Small intestine (tissue), 7 donors: ENCODE measurements around the gene SCN8A. TPM values are rescaled to one million over a fixed set of nuclear protein-coding genes. Genes with fewer than 3 reads are reported as not detected.

Experiments
- DNase-seq, 2 donors: peaks; one replicate each; pipeline versions ENCODE4 v3.0.0 to v3.0.0-alpha.2; 2013
- FAIRE-seq: peaks from 2 replicates; lab custom pipeline; 2012; peaks lifted over from hg19 to GRCh38; lab: Jason Lieb, UNC
- H3K27ac ChIP-seq, 3 donors: one replicate each; pipeline ENCODE4 v1.5.1; 2013; ENCODE audit warnings: low read length in 2 of 3, mild to moderate bottlenecking in 2 of 3, control low read depth in 1 of 3, inconsistent platforms in 1 of 3, low read depth in 1 of 3, moderate library complexity in 1 of 3
- H3K27me3 ChIP-seq, 3 donors: one replicate each; pipeline ENCODE4 v1.6.1; 2013; ENCODE audit warnings: low read length in 3 of 3, inconsistent platforms in 1 of 3; ENCODE audit not compliant: control insufficient read depth in 3 of 3, insufficient read depth in 3 of 3
- H3K36me3 ChIP-seq, 3 donors: one replicate each; pipeline ENCODE4 v1.6.1; 2013; ENCODE audit warnings: low read length in 3 of 3, inconsistent platforms in 1 of 3, low read depth in 1 of 3, mild to moderate bottlenecking in 1 of 3, moderate library complexity in 1 of 3; ENCODE audit not compliant: control insufficient read depth in 3 of 3, insufficient read depth in 2 of 3
- H3K4me1 ChIP-seq, 3 donors: one replicate each; pipeline ENCODE4 v1.6.1; 2013; ENCODE audit warnings: low read length in 2 of 3, inconsistent platforms in 1 of 3, low read depth in 1 of 3, mild to moderate bottlenecking in 1 of 3, moderate library complexity in 1 of 3; ENCODE audit not compliant: control insufficient read depth in 3 of 3, insufficient read depth in 2 of 3
- H3K4me3 ChIP-seq, 3 donors: one replicate each; pipeline ENCODE4 v1.5.1; 2013; ENCODE audit warnings: low read length in 3 of 3, control low read depth in 1 of 3, inconsistent platforms in 1 of 3, low read depth in 1 of 3, mild to moderate bottlenecking in 1 of 3, moderate library complexity in 1 of 3
- H3K9me3 ChIP-seq, 2 donors: one replicate each; pipeline ENCODE4 v1.6.1; 2013; ENCODE audit warnings: low read depth in 1 of 2, low read length in 1 of 2; ENCODE audit not compliant: control insufficient read depth in 2 of 2, insufficient read depth in 1 of 2
- WGBS, 3 donors: extraction: QIAGEN DNeasy Blood & Tissue Kit; methylation state at CpG; one replicate each; pipeline ENCODE4 v1.1.7; 2013; 5-methylcytosine and 5-hydroxymethylcytosine counted together
- polyA plus RNA-seq, 4 donors: library from polyadenylated mRNA; stranded (reverse) in 3 of 4; unstranded in 1 of 4; fragments of 200-250 nt in 3 of 4; fragments of 120-200 nt in 1 of 4; gene quantifications; one replicate each; pipeline versions ENCODE4 v1.2.1 to v1.2.3, GENCODE V29; 2013
- donor health status: healthy with polysubstance abuse.
- donor health status: control.
- donor health status: control.
- donor health status: Bipolar disorder and iron deficiency.
- donor health status: healthy.

SCN8A gene
- polyA plus RNA-seq, 4 donors, result 0.19 to 1.2 TPM; not detected in 2

GRCh38 chr12:51834411-51834810 is 243.4 kb downstream of the SCN8A start:
- Histone ChIP-seq H3K36me3 (no peaks in the 10 kb centered on the region), H3K4me1 (no peaks in the 10 kb centered on the region), H3K9me3 (no peaks in the 10 kb centered on the region), H3K4me3 (no peak overlapping the region), H3K27ac (no peak overlapping the region), H3K27me3 (peaks cover 0 to 13% (median 0%) of the 10 kb centered on the region in 3 donors)
- DNase-seq, result no peak
- FAIRE-seq, result no peak
- WGBS, 3 donors, result 79 to 91% (median 82%) methylated on average over 11 of the region's 11 CpGs

GRCh38 chr12:51836041-51836826 is 245.2 kb downstream of the SCN8A start:
- Histone ChIP-seq H3K9me3 (no peaks in the 10 kb centered on the region), H3K36me3 (no peaks in the 10 kb centered on the region), H3K27me3 (peaks cover 0 to 13% (median 3%) of the 10 kb centered on the region in 3 donors), H3K27ac (no peak overlapping the region), H3K4me3 (no peak overlapping the region), H3K4me1 (no peaks in the 10 kb centered on the region)
- DNase-seq (no peak), FAIRE-seq (no peak)
- 35 to 56% (median 47%) methylated on average over 10 to 13 of the region's 13 CpGs for WGBS, 3 donors

- H3K9me3 ChIP-seq, result no peaks in the 10 kb centered on the region
- WGBS, 3 donors, result 69 to 74% (median 72%) methylated on average over 6 of the region's 6 CpGs
- peaks cover 0 to 17% (median 3%) of the 10 kb centered on the region in 3 donors for H3K27me3 ChIP-seq
- no peaks in the 10 kb centered on the region for H3K4me1 ChIP-seq
- no peak overlapping the region for H3K4me3 ChIP-seq
- H3K36me3 ChIP-seq, result no peaks in the 10 kb centered on the region
- FAIRE-seq (no peak), DNase-seq (no peak)
- no peak overlapping the region for H3K27ac ChIP-seq
Observed at GRCh38 chr12:51836827-51837173, 245.8 kb downstream of the SCN8A start.

- Histone ChIP-seq H3K27me3 (peaks cover 0 to 22% (median 3%) of the 10 kb centered on the region in 3 donors), H3K9me3 (no peaks in the 10 kb centered on the region), H3K4me1 (no peaks in the 10 kb centered on the region), H3K36me3 (no peaks in the 10 kb centered on the region), H3K4me3 (no peak overlapping the region), H3K27ac (no peak overlapping the region)
- WGBS, 3 donors, result 61 to 76% (median 67%) methylated on average over 7 of the region's 7 CpGs
- FAIRE-seq (no peak), DNase-seq (no peak)
Observed at GRCh38 chr12:51837286-51837685, 246.3 kb downstream of the SCN8A start.

- H3K27ac ChIP-seq, result no peak overlapping the region
- no peaks in the 10 kb centered on the region for H3K9me3 ChIP-seq
- H3K36me3 ChIP-seq, result no peaks in the 10 kb centered on the region
- no peak overlapping the region for H3K4me3 ChIP-seq
- 52 to 75% (median 57%) methylated on average over 4 of the region's 4 CpGs for WGBS, 3 donors
- DNase-seq (no peak), FAIRE-seq (no peak)
- H3K27me3 ChIP-seq, result peaks cover 0 to 24% (median 3%) of the 10 kb centered on the region in 3 donors
- no peaks in the 10 kb centered on the region for H3K4me1 ChIP-seq
Observed at GRCh38 chr12:51838036-51838435, 247.0 kb downstream of the SCN8A start.

GRCh38 chr12:51838762-51839161 is 247.7 kb downstream of the SCN8A start:
- no peak for DNase-seq
- no peak overlapping the region for H3K27ac ChIP-seq
- WGBS, 3 donors, result 47 to 63% (median 55%) methylated on average over 4 of the region's 4 CpGs
- FAIRE-seq, result no peak
- H3K9me3 ChIP-seq, result no peaks in the 10 kb centered on the region
- H3K4me3 ChIP-seq, result no peak overlapping the region
- H3K27me3 ChIP-seq, result peaks cover 0 to 20% (median 3%) of the 10 kb centered on the region in 3 donors
- H3K36me3 ChIP-seq, result no peaks in the 10 kb centered on the region
- no peaks in the 10 kb centered on the region for H3K4me1 ChIP-seq

- H3K9me3 ChIP-seq, result no peaks in the 10 kb centered on the region
- 67 to 79% (median 71%) methylated on average over 5 of the region's 5 CpGs for WGBS, 3 donors
- no peaks in the 10 kb centered on the region for H3K4me1 ChIP-seq
- no peak overlapping the region for H3K27ac ChIP-seq
- peaks cover 0 to 21% (median 3%) of the 10 kb centered on the region in 3 donors for H3K27me3 ChIP-seq
- DNase-seq (no peak), FAIRE-seq (no peak)
- H3K4me3 ChIP-seq, result no peak overlapping the region
- H3K36me3 ChIP-seq, result no peaks in the 10 kb centered on the region
Observed at GRCh38 chr12:51839310-51839947, 248.4 kb downstream of the SCN8A start.

- H3K4me1 ChIP-seq, result peaks cover 0 to 10% (median 0%) of the 10 kb centered on the region in 3 donors
- 75 to 84% (median 77%) methylated on average over 6 of the region's 6 CpGs for WGBS, 3 donors
- DNase-seq (no peak), FAIRE-seq (no peak)
- H3K36me3 ChIP-seq, result no peaks in the 10 kb centered on the region
- H3K27me3 ChIP-seq, result peaks cover 5 to 35% (median 10%) of the 10 kb centered on the region in 3 donors
- no peaks in the 10 kb centered on the region for H3K9me3 ChIP-seq
- H3K27ac ChIP-seq, result no peak overlapping the region
- H3K4me3 ChIP-seq, result no peak overlapping the region
Observed at GRCh38 chr12:51840966-51841365, 249.9 kb downstream of the SCN8A start.
